ENCODE results near the gene PCDHGA5.
"Not testable (repeated sequence)": the region's sequence is repeated elsewhere in the genome, so short reads cannot be mapped to it uniquely, and the experiment has no call there.

The PCDHGA5 gene

DNA sequence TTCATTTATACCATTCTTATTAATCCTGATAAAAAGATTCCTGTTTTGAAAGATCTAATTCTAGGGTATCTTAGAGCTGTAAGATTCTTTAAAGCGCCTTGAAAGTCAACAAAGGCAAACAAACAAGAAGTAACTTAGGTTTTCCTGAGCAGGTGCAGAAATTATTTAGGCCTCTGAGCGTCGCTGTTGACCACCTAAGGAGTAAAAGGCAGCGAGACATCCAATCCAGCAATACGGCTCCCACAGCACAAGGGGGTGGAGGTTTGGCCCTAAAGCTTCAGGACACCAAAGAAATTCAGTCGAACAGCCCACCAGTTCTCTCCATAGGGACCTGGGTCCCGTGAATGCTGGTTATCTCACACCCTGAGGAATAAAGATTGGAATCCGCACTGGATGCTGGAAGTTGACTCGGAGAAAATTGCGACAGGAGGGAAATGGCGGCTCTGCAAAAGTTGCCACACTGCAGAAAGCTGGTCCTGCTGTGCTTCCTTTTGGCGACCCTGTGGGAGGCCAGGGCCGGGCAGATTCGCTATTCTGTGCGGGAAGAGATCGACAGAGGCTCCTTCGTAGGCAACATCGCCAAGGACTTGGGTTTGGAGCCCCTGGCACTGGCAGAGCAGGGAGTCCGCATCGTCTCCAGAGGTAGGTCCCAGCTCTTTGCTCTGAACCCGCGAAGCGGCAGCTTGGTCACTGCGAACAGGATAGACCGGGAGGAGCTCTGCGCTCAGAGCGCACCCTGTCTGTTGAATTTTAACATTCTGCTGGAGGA, 25.2 kb upstream of the PCDHGA5 start, which contains the start of gene PCDHGA2:
PCDHGA2 (plus strand) TSS at position 223 of the 769 bp plus-strand sequence.
- Histone ChIP-seq H3K79me2 (ENCODE audit: control insufficient read depth, low read length) (no peaks in the 10 kb centered on the region), H3K27me3 (ENCODE audit: control insufficient read depth, low read length) (no peaks in the 10 kb centered on the region), H3K27ac (ENCODE audit: low read depth, low read length) (no peak within 1 kb of the TSS), H3K4me2 (ENCODE audit: low read length) (peak within 1 kb of the TSS; percentile 27; the same call in 1 of the 2 replicates), H3K4me3 (ENCODE audit: low read length) (peak within 1 kb of the TSS; percentile 18; the same call in 1 of the 2 replicates), H4K20me1 (ENCODE audit: control insufficient read depth, insufficient read depth, low read depth, low read length) (no peaks in the 10 kb centered on the region), H3K4me1 (ENCODE audit: control insufficient read depth, low read length) (peaks cover 12% of the 10 kb centered on the region), H3K9me3 (ENCODE audit: control insufficient read depth, insufficient read depth, low read length) (peaks cover 20% of the 10 kb centered on the region; the same call in 1 of the 2 replicates), H3F3A (ENCODE audit: control insufficient read depth, insufficient read depth) (no peaks in the 10 kb centered on the region), H3K9me2 (replicated peaks; ENCODE audit: control insufficient read depth, low read length) (no peaks in the 10 kb centered on the region), H3K36me3 (ENCODE audit: control insufficient read depth, low read length) (no peaks in the 10 kb centered on the region)
- TF ChIP-seq, protein P1, sequence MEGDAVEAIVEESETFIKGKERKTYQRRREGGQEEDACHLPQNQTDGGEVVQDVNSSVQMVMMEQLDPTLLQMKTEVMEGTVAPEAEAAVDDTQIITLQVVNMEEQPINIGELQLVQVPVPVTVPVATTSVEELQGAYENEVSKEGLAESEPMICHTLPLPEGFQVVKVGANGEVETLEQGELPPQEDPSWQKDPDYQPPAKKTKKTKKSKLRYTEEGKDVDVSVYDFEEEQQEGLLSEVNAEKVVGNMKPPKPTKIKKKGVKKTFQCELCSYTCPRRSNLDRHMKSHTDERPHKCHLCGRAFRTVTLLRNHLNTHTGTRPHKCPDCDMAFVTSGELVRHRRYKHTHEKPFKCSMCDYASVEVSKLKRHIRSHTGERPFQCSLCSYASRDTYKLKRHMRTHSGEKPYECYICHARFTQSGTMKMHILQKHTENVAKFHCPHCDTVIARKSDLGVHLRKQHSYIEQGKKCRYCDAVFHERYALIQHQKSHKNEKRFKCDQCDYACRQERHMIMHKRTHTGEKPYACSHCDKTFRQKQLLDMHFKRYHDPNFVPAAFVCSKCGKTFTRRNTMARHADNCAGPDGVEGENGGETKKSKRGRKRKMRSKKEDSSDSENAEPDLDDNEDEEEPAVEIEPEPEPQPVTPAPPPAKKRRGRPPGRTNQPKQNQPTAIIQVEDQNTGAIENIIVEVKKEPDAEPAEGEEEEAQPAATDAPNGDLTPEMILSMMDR (IDR thresholded peaks at IDR 0.05; ENCODE audit: low read depth, low read length, poor library complexity, severe bottlenecking), result peak; percentile 61
- no peak for TF ChIP-seq EZH2phosphoT487 (IDR thresholded peaks at IDR 0.05; ENCODE audit: borderline replicate concordance, low read length)

DNA sequence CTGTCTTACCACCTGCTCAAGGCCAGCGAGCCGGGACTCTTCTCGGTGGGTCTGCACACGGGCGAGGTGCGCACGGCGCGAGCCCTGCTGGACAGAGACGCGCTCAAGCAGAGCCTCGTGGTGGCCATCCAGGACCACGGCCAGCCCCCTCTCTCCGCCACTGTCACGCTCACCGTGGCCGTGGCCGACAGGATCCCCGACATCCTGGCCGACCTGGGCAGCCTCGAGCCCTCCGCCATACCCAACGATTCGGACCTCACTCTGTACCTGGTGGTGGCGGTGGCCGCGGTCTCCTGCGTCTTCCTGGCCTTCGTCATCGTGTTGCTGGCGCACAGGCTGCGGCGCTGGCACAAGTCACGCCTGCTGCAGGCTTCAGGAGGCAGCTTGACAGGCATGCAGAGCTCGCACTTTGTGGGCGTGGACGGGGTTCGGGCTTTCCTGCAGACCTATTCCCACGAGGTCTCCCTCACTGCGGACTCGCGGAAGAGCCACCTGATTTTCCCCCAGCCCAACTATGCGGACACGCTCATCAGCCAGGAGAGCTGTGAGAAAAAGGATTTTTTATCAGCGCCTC, 23.1 kb upstream of the PCDHGA5 start:
- not testable (repeated sequence) for H3F3A ChIP-seq (ENCODE audit: control insufficient read depth, insufficient read depth); H4K20me1 ChIP-seq (ENCODE audit: control insufficient read depth, insufficient read depth, low read depth, low read length); H3K4me2 ChIP-seq (ENCODE audit: low read length); H3K4me3 ChIP-seq (ENCODE audit: low read length); H3K27ac ChIP-seq (ENCODE audit: low read depth, low read length); H3K36me3 ChIP-seq (ENCODE audit: control insufficient read depth, low read length); H3K27me3 ChIP-seq (ENCODE audit: control insufficient read depth, low read length); H3K4me1 ChIP-seq (ENCODE audit: control insufficient read depth, low read length); H3K9me2 ChIP-seq (replicated peaks; ENCODE audit: control insufficient read depth, low read length); H3K79me2 ChIP-seq (ENCODE audit: control insufficient read depth, low read length)
- peaks cover 23% of the 10 kb centered on the region; the same call in 1 of the 2 replicates for H3K9me3 ChIP-seq (ENCODE audit: control insufficient read depth, insufficient read depth, low read length)

DNA sequence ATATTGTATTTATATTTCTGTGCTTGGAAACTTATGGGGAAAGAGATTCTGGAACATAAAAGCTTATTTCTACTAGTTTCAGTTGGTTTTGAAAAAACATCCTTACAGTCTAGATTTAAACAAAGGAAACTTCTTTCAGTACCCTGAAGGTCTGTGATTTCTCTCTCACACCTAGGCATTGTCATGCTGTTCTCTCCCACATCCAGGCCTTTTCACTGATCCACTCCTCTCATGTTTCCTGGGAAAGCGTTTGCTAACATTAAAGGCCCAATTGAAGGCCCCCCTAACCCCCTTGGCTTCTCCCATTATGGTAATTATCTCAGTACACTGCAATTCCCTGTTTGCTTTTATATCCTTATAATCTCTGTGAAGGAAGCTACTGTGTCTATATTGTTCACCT, 21.2 kb upstream of the PCDHGA5 start:
- Histone ChIP-seq H3F3A (ENCODE audit: control insufficient read depth, insufficient read depth) (no peaks in the 10 kb centered on the region), H4K20me1 (ENCODE audit: control insufficient read depth, insufficient read depth, low read depth, low read length) (no peaks in the 10 kb centered on the region), H3K4me3 (ENCODE audit: low read length) (no peak overlapping the region), H3K4me2 (ENCODE audit: low read length) (no peak overlapping the region), H3K36me3 (ENCODE audit: control insufficient read depth, low read length) (no peaks in the 10 kb centered on the region), H3K4me1 (ENCODE audit: control insufficient read depth, low read length) (no peaks in the 10 kb centered on the region), H3K9me2 (replicated peaks; ENCODE audit: control insufficient read depth, low read length) (no peaks in the 10 kb centered on the region), H3K27ac (ENCODE audit: low read depth, low read length) (no peak overlapping the region), H3K27me3 (ENCODE audit: control insufficient read depth, low read length) (no peaks in the 10 kb centered on the region), H3K9me3 (ENCODE audit: control insufficient read depth, insufficient read depth, low read length) (peaks cover 23% of the 10 kb centered on the region; the same call in 1 of the 2 replicates), H3K79me2 (ENCODE audit: control insufficient read depth, low read length) (no peaks in the 10 kb centered on the region)
- TF ChIP-seq EZH2phosphoT487 (IDR thresholded peaks at IDR 0.05; ENCODE audit: borderline replicate concordance, low read length), result no peak
- TF ChIP-seq, protein P1 (IDR thresholded peaks at IDR 0.05; ENCODE audit: low read depth, low read length, poor library complexity, severe bottlenecking), result no peak

All from DOHH2 (cell line).